Astrocyte (in vitro differentiated cells and primary cell): Measurements from ENCODE around the gene NTSR1.

Experiments used
- CTCF ChIP-seq: IDR thresholded peaks from 2 replicates; pipeline ENCODE4 v1.5.1; 2011; ENCODE audit warnings: low read depth, mild to moderate bottlenecking, inconsistent platforms, low read length, moderate library complexity; ENCODE audit not compliant: insufficient read depth
- EZH2 ChIP-seq: IDR thresholded peaks from 2 replicates; pipeline ENCODE4 v1.6.1; 2012; ENCODE audit warnings: mild to moderate bottlenecking, low read length, inconsistent platforms; ENCODE audit not compliant: insufficient read depth

- TF ChIP-seq CTCF (no peak), EZH2 (no peak)
Observed at GRCh38 chr20:62745279-62745951, 36.8 kb downstream of the NTSR1 start.
